SK-N-SH (cell line): ENCODE measurements around the gene EAF2. TPM values are rescaled to one million over a fixed set of nuclear protein-coding genes. Genes with fewer than 3 reads are reported as not detected.
A peak's percentile ranks its signal among the peaks of the same experiment; 100 is the strongest.

Experiments used
- CTCF ChIA-PET: fragments of 300-600, 350-600 bp; formaldehyde crosslinking; extraction: SDS; loops from one replicate; lab custom pipeline; 2021; lab: Yijun Ruan, JAX
- POLR2A ChIA-PET: fragments of 350-600 bp; sonication (Branson Sonifier 250); formaldehyde crosslinking; extraction: SDS; loops from one replicate; lab custom pipeline; 2020; ENCODE audit warnings: antibody characterized with exemption, inconsistent platforms; lab: Yijun Ruan, JAX
- DNase-seq: peaks from one replicate; pipeline ENCODE4 v3.0.0; 2012
- H2AFZ ChIP-seq: fragments of 200-600 bp; sonication (generic); 2 replicates; pipeline ENCODE4 v1.8.1; 2016; ENCODE audit warnings: antibody characterized with exemption, mild to moderate bottlenecking, low read depth
- H3F3A ChIP-seq: fragments of 200-600 bp; sonication (generic); replicated peaks from 2 replicates; pipeline ENCODE3; 2016; ENCODE audit warnings: antibody characterized with exemption, mild to moderate bottlenecking; ENCODE audit not compliant: insufficient read depth
- H3K27ac ChIP-seq, 2 experiments: fragments of 200-500 bp in 1 of 2; fragments of 200-600 bp in 1 of 2; sonication (Bioruptor generic) in 1 of 2; sonication (generic), shearing (Covaris generic) in 1 of 2; 2 replicates each; pipeline versions ENCODE4 v1.5.1 to v1.6.1; 2014 to 2016; ENCODE audit warnings: low read depth in 2 of 2, inconsistent platforms in 1 of 2, low read length in 1 of 2, mild to moderate bottlenecking in 1 of 2, mixed read lengths in 1 of 2
- H3K27me3 ChIP-seq: fragments of 200-600 bp; sonication (generic), shearing (Covaris generic); 2 replicates; pipeline ENCODE4 v1.6.1; 2016; ENCODE audit warnings: mixed run types; ENCODE audit not compliant: insufficient read depth
- H3K36me3 ChIP-seq, 2 experiments: fragments of 200-500 bp in 1 of 2; fragments of 200-600 bp in 1 of 2; sonication (Bioruptor generic) in 1 of 2; sonication (generic) in 1 of 2; replicated peaks in 1 of 2; 2 replicates each; pipeline versions ENCODE3 to v1.5.1; 2014 to 2016; ENCODE audit warnings: low read length in 1 of 2, mild to moderate bottlenecking in 1 of 2; ENCODE audit not compliant: insufficient read depth in 2 of 2, control insufficient read depth in 1 of 2
- H3K4me1 ChIP-seq, 2 experiments: fragments of 200-500 bp in 1 of 2; fragments of 200-600 bp in 1 of 2; sonication (Bioruptor generic) in 1 of 2; sonication (generic), shearing (Covaris generic) in 1 of 2; 2 replicates each; pipeline versions ENCODE4 v1.5.1 to v1.6.1; 2014 to 2016; ENCODE audit warnings: low read depth in 1 of 2, low read length in 1 of 2, mixed run types in 1 of 2; ENCODE audit not compliant: insufficient read depth in 2 of 2, control insufficient read depth in 1 of 2
- H3K4me2 ChIP-seq: fragments of 200-600 bp; sonication (generic), shearing (Covaris generic); 2 replicates; pipeline ENCODE4 v1.6.1; 2017; ENCODE audit warnings: mixed run types
- H3K4me3 ChIP-seq, 2 experiments: fragments of 200-500 bp in 1 of 2; fragments of 200-600 bp in 1 of 2; sonication (Bioruptor generic) in 1 of 2; sonication (generic), shearing (Covaris generic) in 1 of 2; 2 replicates each; pipeline versions ENCODE4 v1.5.1 to v1.8.1; 2014 to 2016; ENCODE audit warnings: low read depth in 2 of 2, inconsistent platforms in 1 of 2, low read length in 1 of 2, mild to moderate bottlenecking in 1 of 2, mixed read lengths in 1 of 2, moderate library complexity in 1 of 2
- H3K79me2 ChIP-seq: fragments of 200-600 bp; sonication (generic); 2 replicates; pipeline ENCODE4 v1.8.1; 2017; ENCODE audit warnings: mild to moderate bottlenecking; ENCODE audit not compliant: insufficient read depth
- H3K9ac ChIP-seq: fragments of 200-600 bp; sonication (generic); 2 replicates; pipeline ENCODE4 v1.6.1; 2017; ENCODE audit warnings: mixed run types
- H3K9me2 ChIP-seq: fragments of 200-600 bp; sonication (generic); 2 replicates; pipeline ENCODE4 v1.6.1; 2017; ENCODE audit warnings: mixed run types
- H3K9me3 ChIP-seq: fragments of 200-600 bp; sonication (generic); 2 replicates; pipeline ENCODE4 v1.6.1; 2017; ENCODE audit warnings: mixed run types, mild to moderate bottlenecking, moderate library complexity
- H4K20me1 ChIP-seq: fragments of 200-600 bp; sonication (generic); 2 replicates; pipeline ENCODE4 v1.6.1; 2017; ENCODE audit warnings: mild to moderate bottlenecking, mixed run types; ENCODE audit not compliant: insufficient read depth
- CTCF ChIP-seq: fragments of 200-600 bp; sonication (generic); IDR thresholded peaks from 2 replicates; pipeline ENCODE4 v1.6.1; 2017; ENCODE audit warnings: antibody characterized with exemption, mild to moderate bottlenecking, moderate library complexity
- EP300 ChIP-seq, 2 experiments: IDR thresholded peaks; 2 replicates each; pipeline versions ENCODE4 v1.4.0 to v1.6.1; 2012; ENCODE audit warnings: borderline replicate concordance in 1 of 2, low read depth in 1 of 2, low read length in 1 of 2
- FOXM1 ChIP-seq: IDR thresholded peaks from 2 replicates; pipeline ENCODE4 v1.4.0; 2012; ENCODE audit warnings: low read depth, mild to moderate bottlenecking
- GATA2 ChIP-seq: sonication (generic); formaldehyde crosslinking; IDR thresholded peaks from 2 replicates; pipeline ENCODE4 v1.5.0; 2020; ENCODE audit warnings: mild to moderate bottlenecking, missing genetic modification reagents
- NFIC ChIP-seq: IDR thresholded peaks from 2 replicates; pipeline ENCODE4 v1.4.0; 2012; ENCODE audit warnings: borderline replicate concordance
- NRF1 ChIP-seq: IDR thresholded peaks from 2 replicates; pipeline ENCODE4 v1.6.1; 2012; ENCODE audit warnings: low read depth, mild to moderate bottlenecking, low read length
- PBX3 ChIP-seq: IDR thresholded peaks from 2 replicates; pipeline ENCODE4; 2012
- POLR2AphosphoS5 ChIP-seq: IDR thresholded peaks from 2 replicates; pipeline ENCODE4 v1.6.1; 2012; ENCODE audit warnings: low read depth, low read length
- RXRA ChIP-seq: IDR thresholded peaks from 2 replicates; pipeline ENCODE4 v1.4.0; 2012; ENCODE audit warnings: low read depth, mild to moderate bottlenecking, borderline replicate concordance
- SMC3 ChIP-seq: IDR thresholded peaks from 2 replicates; pipeline ENCODE4 v1.6.1; 2012; ENCODE audit warnings: low read depth, low read length, improper control_type of control experiment
- YY1 ChIP-seq: IDR thresholded peaks from 2 replicates; pipeline ENCODE4 v1.4.0; 2012; ENCODE audit warnings: low read depth, mild to moderate bottlenecking
- WGBS: methylation state at CpG from one replicate; pipeline ENCODE4 v1.1.6; 2017; ENCODE audit warnings: low lambda C conversion rate; 5-methylcytosine and 5-hydroxymethylcytosine counted together
- polyA plus RNA-seq, 3 experiments: library from polyadenylated mRNA; depleted of rRNA; stranded (reverse); fragments of >200 nt; gene quantifications; 2 replicates each; pipeline ENCODE4 v1.2.3, GENCODE V29; 2012

The EAF2 gene
- polyA plus RNA-seq, 1 of the 3 experiments (the other 2 are of a cell fraction) = 0.85 TPM

GRCh38 chr3:121871430-121871829, 36.4 kb downstream of the EAF2 start:
- H3K9me3 ChIP-seq = no peaks in the 10 kb centered on the region
- no peaks in the 10 kb centered on the region for H3K27me3 ChIP-seq
- no peaks in the 10 kb centered on the region for H3K4me1 ChIP-seq
- H3K27ac ChIP-seq = no peak overlapping the region
- no peak overlapping the region for H2AFZ ChIP-seq
- POLR2A ChIA-PET = no interaction called here
- no peak overlapping the region for H3K4me2 ChIP-seq
- no peaks in the 10 kb centered on the region for H3F3A ChIP-seq
- CTCF ChIA-PET = interaction anchor here (0.9 kb wide), 1 partner anchor 12 kb away, joined by 5 read pairs; no protein-coding TSS in a partner anchor
- H3K9me2 ChIP-seq = peaks cover 4% of the 10 kb centered on the region; the same call in 1 of the 2 replicates
- no peak overlapping the region for H3K9ac ChIP-seq
- DNase-seq = no peak
- H3K4me3 ChIP-seq = no peak overlapping the region
- H3K36me3 ChIP-seq = no peaks in the 10 kb centered on the region
- no peaks in the 10 kb centered on the region for H4K20me1 ChIP-seq
- H3K79me2 ChIP-seq = no peaks in the 10 kb centered on the region
- 47% methylated on average over 1 of the region's 1 CpG for WGBS
- TF ChIP-seq EP300 (IDR thresholded peaks at IDR 0.05; ENCODE audit: borderline replicate concordance in 1 of 2, low read depth in 1 of 2, low read length in 1 of 2) = no peak
- TF ChIP-seq PBX3 = no peak
- no peak for TF ChIP-seq CTCF
- no peak for TF ChIP-seq GATA2
- TF ChIP-seq RXRA = no peak
- no peak for TF ChIP-seq NFIC
- TF ChIP-seq SMC3 = no peak
- no peak for TF ChIP-seq POLR2AphosphoS5
- no peak for TF ChIP-seq FOXM1
- no peak for TF ChIP-seq NRF1

- no peaks in the 10 kb centered on the region; a peak in 1 of 4 replicates for H3K4me1 ChIP-seq
- H3F3A ChIP-seq = no peaks in the 10 kb centered on the region
- H3K4me2 ChIP-seq = no peak overlapping the region
- H3K9me2 ChIP-seq = no peaks in the 10 kb centered on the region
- no peaks in the 10 kb centered on the region for H4K20me1 ChIP-seq
- WGBS = 36% methylated on average over 1 of the region's 1 CpG
- H3K4me3 ChIP-seq = no peak overlapping the region
- ChIA-PET CTCF (no interaction called here), POLR2A (no interaction called here)
- no peaks in the 10 kb centered on the region for H3K27me3 ChIP-seq
- H3K36me3 ChIP-seq = no peaks in the 10 kb centered on the region
- no peak for TF ChIP-seq YY1
- peak in 1 of 2 experiments; percentile 51; a peak in 1 of 4 replicates for TF ChIP-seq EP300 (IDR thresholded peaks at IDR 0.05; ENCODE audit: borderline replicate concordance in 1 of 2, low read depth in 1 of 2, low read length in 1 of 2)
- no peaks in the 10 kb centered on the region for H3K9me3 ChIP-seq
- no peak for DNase-seq
- no peak overlapping the region for H3K27ac ChIP-seq
- no peak overlapping the region for H3K9ac ChIP-seq
- H3K79me2 ChIP-seq = no peaks in the 10 kb centered on the region
- no peak overlapping the region for H2AFZ ChIP-seq
Observed at GRCh38 chr3:121878411-121878810, 43.4 kb downstream of the EAF2 start.
